Liver (tissue), 9 donors: ENCODE data around the gene UBE3A. TPM values are rescaled to one million over a fixed set of nuclear protein-coding genes. Genes with fewer than 3 reads are reported as not detected.

Experiments
- DNase-seq: peaks from one replicate; pipeline ENCODE4 v3.0.0-alpha.2; 2017; ENCODE audit warnings: low spot score
- H3K27ac ChIP-seq, 2 donors: one replicate each; pipeline ENCODE4 v1.7.0; 2013; ENCODE audit warnings: inconsistent platforms in 2 of 2, low read length in 2 of 2, control low read depth in 1 of 2, low read depth in 1 of 2, mild to moderate bottlenecking in 1 of 2
- H3K27me3 ChIP-seq, 4 donors: one replicate each; pipeline versions ENCODE4 v1.6.1 to v1.7.0; 2013; ENCODE audit warnings: low read length in 3 of 4, inconsistent platforms in 1 of 4, mild to moderate bottlenecking in 1 of 4, moderate library complexity in 1 of 4; ENCODE audit not compliant: control insufficient read depth in 4 of 4, insufficient read depth in 4 of 4
- H3K36me3 ChIP-seq, 4 donors: one replicate each; pipeline versions ENCODE4 v1.6.1 to v1.7.0; 2013; ENCODE audit warnings: low read length in 3 of 4, mild to moderate bottlenecking in 3 of 4, low read depth in 1 of 4, moderate library complexity in 1 of 4; ENCODE audit not compliant: control insufficient read depth in 4 of 4, insufficient read depth in 3 of 4
- H3K4me1 ChIP-seq, 4 donors: one replicate each; pipeline versions ENCODE4 v1.6.1 to v1.7.0; 2013; ENCODE audit warnings: low read length in 3 of 4, mild to moderate bottlenecking in 3 of 4, moderate library complexity in 1 of 4; ENCODE audit not compliant: control insufficient read depth in 4 of 4, insufficient read depth in 4 of 4
- H3K4me3 ChIP-seq, 3 donors: one replicate each; pipeline versions ENCODE4 v1.6.1 to v1.7.0; 2013; ENCODE audit warnings: low read length in 3 of 3, control low read depth in 1 of 3, low read depth in 1 of 3, mild to moderate bottlenecking in 1 of 3
- H3K9ac ChIP-seq, 2 donors: one replicate each; pipeline ENCODE4 v1.7.0; 2013; ENCODE audit warnings: low read length in 2 of 2, mild to moderate bottlenecking in 2 of 2, moderate library complexity in 2 of 2, control low read depth in 1 of 2, low read depth in 1 of 2
- H3K9me3 ChIP-seq, 4 donors: one replicate each; pipeline versions ENCODE4 v1.6.1 to v1.7.0; 2013; ENCODE audit warnings: low read length in 3 of 4; ENCODE audit not compliant: control insufficient read depth in 4 of 4
- ATF3 ChIP-seq: IDR thresholded peaks from 2 replicates; pipeline ENCODE4 v1.6.1; 2016; ENCODE audit warnings: antibody characterized with exemption
- CTCF ChIP-seq: fragments of 150-350 bp; IDR thresholded peaks from 2 replicates; pipeline ENCODE4 v1.5.1; 2017; ENCODE audit warnings: improper control_type of control experiment, low read depth, low read length; ENCODE audit not compliant: missing input control
- EGR1 ChIP-seq, 2 donors: IDR thresholded peaks; 2 replicates each; pipeline ENCODE4 v1.6.1; 2016 to 2018; ENCODE audit warnings: antibody characterized with exemption in 2 of 2, low read depth in 2 of 2
- FOXA1 ChIP-seq: IDR thresholded peaks from 2 replicates; pipeline ENCODE4 v1.6.1; 2016; ENCODE audit warnings: antibody characterized with exemption
- FOXA2 ChIP-seq: IDR thresholded peaks from 2 replicates; pipeline ENCODE4 v1.6.1; 2016; ENCODE audit warnings: antibody characterized with exemption
- HNF4A ChIP-seq, 2 donors: conservative IDR thresholded peaks; 2 replicates each; pipeline ENCODE4 v1.6.1; 2016; ENCODE audit warnings: antibody characterized with exemption in 2 of 2, mild to moderate bottlenecking in 2 of 2
- JUND ChIP-seq, 2 donors: IDR thresholded peaks; 2 replicates each; pipeline ENCODE4 v1.6.1; 2016; ENCODE audit warnings: antibody characterized with exemption in 2 of 2
- MAX ChIP-seq: IDR thresholded peaks from 2 replicates; pipeline ENCODE4 v1.6.1; 2016; ENCODE audit warnings: antibody characterized with exemption
- NR2F2 ChIP-seq: IDR thresholded peaks from 2 replicates; pipeline ENCODE4 v1.6.1; 2016; ENCODE audit warnings: antibody characterized with exemption
- RAD21 ChIP-seq, 2 donors: IDR thresholded peaks; 2 replicates each; pipeline ENCODE4 v1.6.1; 2016; ENCODE audit warnings: antibody characterized with exemption in 2 of 2, mild to moderate bottlenecking in 2 of 2
- REST ChIP-seq: IDR thresholded peaks from 2 replicates; pipeline ENCODE4 v1.6.1; 2016; ENCODE audit warnings: antibody characterized with exemption, mild to moderate bottlenecking
- RXRA ChIP-seq, 2 donors: IDR thresholded peaks; 2 replicates each; pipeline ENCODE4 v1.6.1; 2017 to 2018; ENCODE audit warnings: antibody characterized with exemption in 2 of 2, mild to moderate bottlenecking in 1 of 2
- SP1 ChIP-seq: IDR thresholded peaks from 2 replicates; pipeline ENCODE4 v1.6.1; 2018; ENCODE audit warnings: antibody characterized with exemption, mild to moderate bottlenecking
- TAF1 ChIP-seq: conservative IDR thresholded peaks from 2 replicates; pipeline ENCODE4 v1.6.1; 2016; ENCODE audit warnings: antibody characterized with exemption, mild to moderate bottlenecking
- YY1 ChIP-seq: IDR thresholded peaks from 2 replicates; pipeline ENCODE4 v1.6.1; 2016; ENCODE audit warnings: antibody characterized with exemption, mild to moderate bottlenecking
- ZBTB33 ChIP-seq: IDR thresholded peaks from 2 replicates; pipeline ENCODE4 v1.6.1; 2016; ENCODE audit warnings: antibody characterized with exemption
- WGBS: extraction: QIAGEN DNeasy Blood & Tissue Kit; methylation state at CpG from one replicate; pipeline ENCODE4 v1.1.7; 2013; 5-methylcytosine and 5-hydroxymethylcytosine counted together
- polyA plus RNA-seq, 2 donors: library from polyadenylated mRNA; stranded (reverse) in 1 of 2; unstranded in 1 of 2; fragments of 200-250 nt in 1 of 2; fragments of >200 nt in 1 of 2; fragmentation: Nextera tagmentation in 1 of 2; extraction: Ambion mirVana in 1 of 2; gene quantifications; one replicate each; pipeline versions ENCODE4 v1.2.1 to v1.2.3, GENCODE V29; 2013 to 2015
- total RNA-seq, 2 donors: library from RNA; depleted of rRNA; stranded (reverse); fragments of >200 nt; gene quantifications; one replicate each; pipeline ENCODE4 v1.2.3, GENCODE V29; 2014
- donor health status: healthy.
- donor health status: healthy.
- donor health status: healthy.
- donor health status: healthy.
- donor health status: healthy.

UBE3A gene
- total and polyA plus RNA-seq, 4 donors = 12.9 to 58.4 (median 38.2) TPM

- peaks cover 1 to 24% (median 21%) of the 10 kb centered on the region in 4 donors for H3K36me3 ChIP-seq
- no peaks in the 10 kb centered on the region for H3K9me3 ChIP-seq
- H3K4me1 ChIP-seq = no peaks in the 10 kb centered on the region
- no peak for DNase-seq
- no peak for TF ChIP-seq MAX
- TF ChIP-seq REST = no peak
- no peak for TF ChIP-seq ATF3
- H3K27ac ChIP-seq = no peak overlapping the region
- no peaks in the 10 kb centered on the region for H3K27me3 ChIP-seq
- H3K9ac ChIP-seq = no peak overlapping the region
- no peak overlapping the region for H3K4me3 ChIP-seq
- 92% methylated on average over 3 of the region's 3 CpGs for WGBS
Observed at GRCh38 chr15:25374143-25374542, 64.7 kb downstream of the UBE3A start.

- TF ChIP-seq TAF1 (no peak), JUND (IDR thresholded peaks at IDR 0.05) (peak in 1 of 2 donors; percentile 19), REST (no peak), HNF4A (conservative IDR thresholded peaks at IDR 0.05) (peak in 1 of 2 donors; percentile 23), RXRA (IDR thresholded peaks at IDR 0.05) (peak in 1 of 2 donors; percentile 24), SP1 (no peak), YY1 (no peak)
- 74% methylated on average over 1 of the region's 1 CpG for WGBS
- peaks cover 1 to 24% (median 21%) of the 10 kb centered on the region in 4 donors for H3K36me3 ChIP-seq
Observed at GRCh38 chr15:25372298-25372697, 66.5 kb downstream of the UBE3A start.

GRCh38 chr15:25368850-25369249 is 70.0 kb downstream of the UBE3A start:
- Histone ChIP-seq H3K9me3 (no peaks in the 10 kb centered on the region), H3K27ac (no peak overlapping the region), H3K36me3 (peaks cover 0 to 21% (median 11%) of the 10 kb centered on the region in 4 donors), H3K27me3 (no peaks in the 10 kb centered on the region), H3K4me1 (no peaks in the 10 kb centered on the region), H3K4me3 (no peak overlapping the region), H3K9ac (no peak overlapping the region)
- TF ChIP-seq CTCF = no peak
- TF ChIP-seq ZBTB33 = no peak
- no peak for TF ChIP-seq NR2F2
- TF ChIP-seq YY1 = no peak
- TF ChIP-seq FOXA1 = no peak
- TF ChIP-seq SP1 = no peak
- no peak for TF ChIP-seq FOXA2
- no peak for TF ChIP-seq RAD21 (IDR thresholded peaks at IDR 0.05)
- TF ChIP-seq TAF1 = no peak
- no peak for TF ChIP-seq EGR1 (IDR thresholded peaks at IDR 0.05; ENCODE audit: low read depth in 2 of 2)
- no peak for DNase-seq
- 97% methylated on average over 1 of the region's 1 CpG for WGBS

More at GRCh38 chr15:25372298-25372697, 66.5 kb downstream of the UBE3A start:
- H3K9ac ChIP-seq = no peak overlapping the region
- no peaks in the 10 kb centered on the region for H3K27me3 ChIP-seq
- H3K4me3 ChIP-seq = no peak overlapping the region
- no peak for DNase-seq
- no peak overlapping the region for H3K27ac ChIP-seq
- no peaks in the 10 kb centered on the region for H3K9me3 ChIP-seq
- no peaks in the 10 kb centered on the region for H3K4me1 ChIP-seq
